H1 (cell line): ENCODE results near the gene CEP192. TPM values are rescaled to one million over a fixed set of nuclear protein-coding genes. Genes with fewer than 3 reads are reported as not detected.

Experiments
- CTCF ChIA-PET: fragments of 300-600 bp; sonication (Branson Sonifier 250); formaldehyde crosslinking; loops from one replicate; lab custom pipeline; 2021; ENCODE audit not compliant: partially characterized antibody; lab: Charles Lee
- POLR2A ChIA-PET: fragments of 300-600 bp; sonication (Branson Sonifier 250); formaldehyde crosslinking; loops from one replicate; lab custom pipeline; 2021; ENCODE audit warnings: inconsistent platforms; ENCODE audit not compliant: partially characterized antibody; lab: Charles Lee
- DNase-seq, 2 experiments: peaks; one replicate each; pipeline versions ENCODE4 v3.0.0 to v3.0.0-alpha.2; 2010 to 2022; ENCODE audit warnings: low spot score in 2 of 2, low read depth in 1 of 2, mixed read lengths in 1 of 2
- FAIRE-seq: peaks from 2 replicates; lab custom pipeline; 2011; peaks lifted over from hg19 to GRCh38; lab: Jason Lieb, UNC
- H2AFZ ChIP-seq: 2 replicates; pipeline ENCODE4 v1.8.1; 2012; ENCODE audit warnings: low read length, inconsistent platforms
- H2AK5ac ChIP-seq: 2 replicates; pipeline ENCODE4 v1.6.1; 2013; ENCODE audit warnings: low read depth, low read length
- H2BK120ac ChIP-seq: replicated peaks from 2 replicates; pipeline ENCODE3; 2013; ENCODE audit warnings: low read depth, low read length, inconsistent platforms
- H2BK12ac ChIP-seq: 2 replicates; pipeline ENCODE4 v1.6.1; 2013; ENCODE audit warnings: low read depth, low read length
- H2BK15ac ChIP-seq: 2 replicates; pipeline ENCODE4 v1.6.1; 2013; ENCODE audit warnings: low read length
- H2BK20ac ChIP-seq: 2 replicates; pipeline ENCODE4 v1.6.1; 2013; ENCODE audit warnings: low read length
- H2BK5ac ChIP-seq: 2 replicates; pipeline ENCODE4 v1.6.1; 2013; ENCODE audit warnings: low read depth, low read length
- H3K14ac ChIP-seq: 2 replicates; pipeline ENCODE4 v1.6.1; 2013; ENCODE audit warnings: inconsistent platforms; ENCODE audit not compliant: insufficient read length
- H3K18ac ChIP-seq: 2 replicates; pipeline ENCODE4 v1.6.1; 2013; ENCODE audit warnings: low read length; ENCODE audit errors: extremely low read depth
- H3K23ac ChIP-seq: 2 replicates; pipeline ENCODE4 v1.6.1; 2013; ENCODE audit warnings: inconsistent platforms; ENCODE audit not compliant: insufficient read length
- H3K23me2 ChIP-seq: 2 replicates; pipeline ENCODE4 v1.6.1; 2013; ENCODE audit warnings: low read depth, low read length
- H3K27ac ChIP-seq: 2 replicates; pipeline ENCODE4 v1.6.1; 2011; ENCODE audit warnings: low read depth, low read length, inconsistent platforms
- H3K27me3 ChIP-seq, 4 experiments: replicated peaks in 1 of 4; 1 replicate in 1 of 4; 2 replicates in 3 of 4; pipeline versions ENCODE4 v1.6.1 to v1.8.1; 2011 to 2013; ENCODE audit warnings: low read length in 3 of 4, mild to moderate bottlenecking in 3 of 4, inconsistent platforms in 2 of 4, mixed read lengths in 2 of 4, moderate library complexity in 1 of 4; ENCODE audit not compliant: control insufficient read depth in 3 of 4, insufficient read depth in 3 of 4; ENCODE audit errors: extremely low read depth in 1 of 4
- H3K36me3 ChIP-seq, 4 experiments: 2 replicates each; pipeline versions ENCODE4 v1.6.1 to v1.8.1; 2011 to 2013; ENCODE audit warnings: mild to moderate bottlenecking in 4 of 4, low read length in 3 of 4, moderate library complexity in 2 of 4, control low read depth in 1 of 4, inconsistent platforms in 1 of 4; ENCODE audit not compliant: insufficient read depth in 4 of 4, control insufficient read depth in 2 of 4
- H3K4ac ChIP-seq: replicated peaks from 2 replicates; pipeline ENCODE3; 2013; ENCODE audit warnings: low read length, low read depth, mixed read lengths, inconsistent platforms; ENCODE audit not compliant: insufficient read length
- H3K4me1 ChIP-seq, 4 experiments: replicated peaks in 1 of 4; 1 replicate in 1 of 4; 2 replicates in 3 of 4; pipeline versions ENCODE4 v1.6.1 to v1.8.1; 2011 to 2013; ENCODE audit warnings: low read length in 3 of 4, inconsistent platforms in 2 of 4, mixed read lengths in 1 of 4; ENCODE audit not compliant: insufficient read depth in 4 of 4, control insufficient read depth in 3 of 4
- H3K4me2 ChIP-seq, 2 experiments: 2 replicates each; pipeline versions ENCODE4 v1.6.1 to v1.8.1; 2011 to 2013; ENCODE audit warnings: low read depth in 2 of 2, low read length in 2 of 2, control low read depth in 1 of 2, inconsistent platforms in 1 of 2, mild to moderate bottlenecking in 1 of 2; ENCODE audit not compliant: insufficient read depth in 1 of 2
- H3K4me3 ChIP-seq, 4 experiments: fragments of 200-600, 300-600 bp in 1 of 4; sonication (generic), shearing (Covaris generic), sonication (Bioruptor Twin) in 1 of 4; 2 replicates each; pipeline versions ENCODE4 v1.5.1 to v1.8.1; 2011 to 2016; ENCODE audit warnings: low read length in 4 of 4, low read depth in 3 of 4, control low read depth in 2 of 4, inconsistent platforms in 2 of 4, mild to moderate bottlenecking in 2 of 4, mixed read lengths in 1 of 4, moderate library complexity in 1 of 4; ENCODE audit not compliant: insufficient read depth in 2 of 4; ENCODE audit errors: extremely low read depth in 1 of 4
- H3K56ac ChIP-seq: replicated peaks from 2 replicates; pipeline ENCODE3; 2013; ENCODE audit warnings: low read depth, mild to moderate bottlenecking, mixed read lengths, low read length, inconsistent platforms; ENCODE audit not compliant: insufficient read length
- H3K79me1 ChIP-seq: 2 replicates; pipeline ENCODE4 v1.6.1; 2013; ENCODE audit warnings: low read depth, low read length, control low read depth
- H3K79me2 ChIP-seq, 2 experiments: 2 replicates each; pipeline versions ENCODE4 v1.6.1 to v1.8.1; 2012 to 2013; ENCODE audit warnings: low read length in 2 of 2, mild to moderate bottlenecking in 2 of 2, inconsistent platforms in 1 of 2; ENCODE audit not compliant: insufficient read depth in 2 of 2, control insufficient read depth in 1 of 2
- H3K9ac ChIP-seq, 4 experiments: replicated peaks in 1 of 4; 1 replicate in 1 of 4; 2 replicates in 3 of 4; pipeline versions ENCODE4 v1.6.1 to v1.8.1; 2011 to 2013; ENCODE audit warnings: low read depth in 3 of 4, low read length in 3 of 4, control low read depth in 2 of 4, mild to moderate bottlenecking in 2 of 4, moderate library complexity in 2 of 4, inconsistent platforms in 1 of 4; ENCODE audit errors: extremely low read depth in 1 of 4
- H3K9me3 ChIP-seq, 2 experiments: 2 replicates each; pipeline versions ENCODE4 v1.6.1 to v1.8.1; 2012 to 2013; ENCODE audit warnings: mild to moderate bottlenecking in 2 of 2, moderate library complexity in 2 of 2, control low read depth in 1 of 2, inconsistent platforms in 1 of 2, low read depth in 1 of 2, low read length in 1 of 2, mixed read lengths in 1 of 2; ENCODE audit not compliant: insufficient read depth in 2 of 2
- H4K20me1 ChIP-seq, 2 experiments: replicated peaks in 1 of 2; 2 replicates each; pipeline versions ENCODE3 to v1.8.1; 2011 to 2013; ENCODE audit warnings: inconsistent platforms in 2 of 2, low read length in 2 of 2, mild to moderate bottlenecking in 1 of 2; ENCODE audit not compliant: insufficient read depth in 2 of 2, control insufficient read depth in 1 of 2
- H4K5ac ChIP-seq: 2 replicates; pipeline ENCODE4 v1.6.1; 2013; ENCODE audit warnings: low read length, low read depth, mixed read lengths, inconsistent platforms; ENCODE audit not compliant: insufficient read length
- H4K8ac ChIP-seq: 2 replicates; pipeline ENCODE4 v1.8.0; 2013; ENCODE audit warnings: mild to moderate bottlenecking, moderate library complexity, low read length, inconsistent platforms; ENCODE audit not compliant: insufficient read depth; ENCODE audit errors: extremely low read depth
- H4K91ac ChIP-seq: replicated peaks from 2 replicates; pipeline ENCODE3; 2013; ENCODE audit warnings: low read length, mixed read lengths, inconsistent platforms; ENCODE audit not compliant: insufficient read length
- BRCA1 ChIP-seq: IDR thresholded peaks from 2 replicates; pipeline ENCODE4 v1.6.1; 2012; ENCODE audit warnings: low read depth, low read length, improper control_type of control experiment
- RXRA ChIP-seq: IDR thresholded peaks from 2 replicates; pipeline ENCODE4 v1.6.1; 2011; ENCODE audit warnings: low read depth, mild to moderate bottlenecking, low read length, moderate library complexity; ENCODE audit not compliant: insufficient read depth
- SIRT6 ChIP-seq: IDR thresholded peaks from one replicate; pipeline ENCODE4 v1.7.1; 2012; ENCODE audit warnings: low read length, inconsistent platforms
- TAF7 ChIP-seq: optimal IDR thresholded peaks from 2 replicates; pipeline ENCODE3; 2011; ENCODE audit warnings: low read depth, mild to moderate bottlenecking, inconsistent platforms, low read length, moderate library complexity, borderline replicate concordance
- TEAD4 ChIP-seq: IDR thresholded peaks from 2 replicates; pipeline ENCODE4 v1.6.1; 2012; ENCODE audit warnings: low read depth, low read length, inconsistent platforms, mixed read lengths
- YY1 ChIP-seq: IDR thresholded peaks from 2 replicates; pipeline ENCODE4 v1.6.1; 2011; ENCODE audit warnings: low read depth, mild to moderate bottlenecking, low read length
- WGBS, 2 experiments: shearing (Covaris generic) in 1 of 2; methylation state at CpG; one replicate each; pipeline versions ENCODE4 v1.1.6 to v1.1.7; 2013 to 2015; ENCODE audit warnings: low lambda C conversion rate in 2 of 2, mixed read lengths in 2 of 2, inconsistent platforms in 1 of 2, low coverage in 1 of 2, missing lambda C conversion rate in 1 of 2; ENCODE audit not compliant: insufficient replicate concordance in 2 of 2, insufficient coverage in 1 of 2, insufficient read length in 1 of 2; ENCODE audit errors: extremely low coverage in 1 of 2, missing lambda C conversion rate in 1 of 2; 5-methylcytosine and 5-hydroxymethylcytosine counted together
- polyA plus RNA-seq, 7 experiments: library from polyadenylated mRNA; depleted of rRNA in 3 of 7; stranded (reverse) in 5 of 7; unstranded in 2 of 7; fragments of >200 nt in 5 of 7; fragments of 200-250 nt in 2 of 7; gene quantifications; 1 replicate in 5 of 7; 2 replicates in 1 of 7; 4 replicates in 1 of 7; pipeline versions ENCODE4 v1.2.1 to v1.2.3, GENCODE V29; 2011 to 2013; ENCODE audit warnings: missing spikeins in 2 of 7, mixed read lengths in 2 of 7
- total RNA-seq: library from RNA; stranded (reverse); fragmentation: NEBNext Ultra II Directional; extraction: Animal tissue kit (Norgen Biotek cat#: 25700); gene quantifications from 2 replicates; pipeline ENCODE4 v1.2.1, GENCODE V29; 2021
- TF ChIP-seq, protein P1 (sequence below), 3 experiments: IDR thresholded peaks; 1 replicate in 2 of 3; 2 replicates in 1 of 3; pipeline versions ENCODE4 v1.5.1 to v1.6.1; 2011; ENCODE audit warnings: low read length in 3 of 3, mild to moderate bottlenecking in 3 of 3, inconsistent platforms in 2 of 3, low read depth in 1 of 3, moderate library complexity in 1 of 3; ENCODE audit not compliant: insufficient read depth in 1 of 3; ENCODE audit errors: control extremely low read depth in 1 of 3

Gene CEP192
- total and polyA plus RNA-seq, 2 of the 8 experiments (the other 6 are each of a cell fraction or from before 2014, with no cell fraction given) = 13.4 to 23.1 TPM

- H2BK12ac ChIP-seq = no peak overlapping the region
- no peak overlapping the region for H3K56ac ChIP-seq
- TF ChIP-seq BRCA1 (no peak), RXRA (no peak), SIRT6 (no peak), TAF7 (no peak), YY1 (no peak), TEAD4 (no peak)
- TF ChIP-seq, protein P1, sequence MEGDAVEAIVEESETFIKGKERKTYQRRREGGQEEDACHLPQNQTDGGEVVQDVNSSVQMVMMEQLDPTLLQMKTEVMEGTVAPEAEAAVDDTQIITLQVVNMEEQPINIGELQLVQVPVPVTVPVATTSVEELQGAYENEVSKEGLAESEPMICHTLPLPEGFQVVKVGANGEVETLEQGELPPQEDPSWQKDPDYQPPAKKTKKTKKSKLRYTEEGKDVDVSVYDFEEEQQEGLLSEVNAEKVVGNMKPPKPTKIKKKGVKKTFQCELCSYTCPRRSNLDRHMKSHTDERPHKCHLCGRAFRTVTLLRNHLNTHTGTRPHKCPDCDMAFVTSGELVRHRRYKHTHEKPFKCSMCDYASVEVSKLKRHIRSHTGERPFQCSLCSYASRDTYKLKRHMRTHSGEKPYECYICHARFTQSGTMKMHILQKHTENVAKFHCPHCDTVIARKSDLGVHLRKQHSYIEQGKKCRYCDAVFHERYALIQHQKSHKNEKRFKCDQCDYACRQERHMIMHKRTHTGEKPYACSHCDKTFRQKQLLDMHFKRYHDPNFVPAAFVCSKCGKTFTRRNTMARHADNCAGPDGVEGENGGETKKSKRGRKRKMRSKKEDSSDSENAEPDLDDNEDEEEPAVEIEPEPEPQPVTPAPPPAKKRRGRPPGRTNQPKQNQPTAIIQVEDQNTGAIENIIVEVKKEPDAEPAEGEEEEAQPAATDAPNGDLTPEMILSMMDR (IDR thresholded peaks at IDR 0.05; ENCODE audit: control extremely low read depth in 1 of 3, insufficient read depth in 1 of 3, low read depth in 1 of 3, low read length in 3 of 3) = no peak
- 91% methylated on average over 2 of the region's 2 CpGs; no CpG with 5 or more reads in 1 of the 2 experiments for WGBS, 2 experiments
- H3K4me1 ChIP-seq = no peaks in the 10 kb centered on the region
- no peak overlapping the region for H4K91ac ChIP-seq
- H2AFZ ChIP-seq = no peak overlapping the region
- no peak overlapping the region for H3K4ac ChIP-seq
- H3K9me3 ChIP-seq = 0 out of 4 replicates have a peak, but pooled peaks cover 0 to 3% of the 10 kb centered on the region in 2 experiments
- no peak overlapping the region for H3K4me2 ChIP-seq
- H3K79me2 ChIP-seq = no peaks in the 10 kb centered on the region
- H3K14ac ChIP-seq = no peak overlapping the region
- DNase-seq (no peak), FAIRE-seq (no peak)
- H4K20me1 ChIP-seq = no peaks in the 10 kb centered on the region
- peaks cover 9% of the 10 kb centered on the region; the same call in 1 of the 2 replicates for H3K23me2 ChIP-seq
- H4K5ac ChIP-seq = no peak overlapping the region
- no peak overlapping the region for H2BK5ac ChIP-seq
- no peak overlapping the region for H3K9ac ChIP-seq
- H2AK5ac ChIP-seq = no peak overlapping the region
- ChIA-PET POLR2A (interaction anchor here (0.7 kb wide), 1 partner anchor 42 kb away, joined by 3 read pairs; no protein-coding TSS in a partner anchor), CTCF (interaction anchor here (0.6 kb wide), 1 partner anchor 21 kb away, joined by 3 read pairs; no protein-coding TSS in a partner anchor)
- no peak overlapping the region for H3K23ac ChIP-seq
- no peak overlapping the region for H3K27ac ChIP-seq
- H2BK20ac ChIP-seq = no peak overlapping the region
- no peak overlapping the region for H3K18ac ChIP-seq
- H3K27me3 ChIP-seq = no peaks in the 10 kb centered on the region
- no peak overlapping the region for H2BK120ac ChIP-seq
- H3K79me1 ChIP-seq = no peaks in the 10 kb centered on the region; the same call in 1 of the 2 replicates
- H2BK15ac ChIP-seq = no peak overlapping the region
- H3K4me3 ChIP-seq = no peak overlapping the region
- no peak overlapping the region for H4K8ac ChIP-seq
- H3K36me3 ChIP-seq = peaks cover 13 to 46% (median 34%) of the 10 kb centered on the region in 4 experiments; a peak in 7 of 8 replicates
Measured at GRCh38 chr18:13108330-13108729, 117.2 kb downstream of the CEP192 start.
